NCI-H1092 treated with DMSO at 0.1 percent for 48 hours (cell line): Measurements from ENCODE around the gene PRUNE2.
"Not testable (repeated sequence)": the region's sequence is repeated elsewhere in the genome, so short reads cannot be mapped to it uniquely, and the experiment has no call there.

Experiments
- DNase-seq: peaks from one replicate; lab custom pipeline; 2025; lab: John Stamatoyannopoulos, UW

The PRUNE2 gene

DNA sequence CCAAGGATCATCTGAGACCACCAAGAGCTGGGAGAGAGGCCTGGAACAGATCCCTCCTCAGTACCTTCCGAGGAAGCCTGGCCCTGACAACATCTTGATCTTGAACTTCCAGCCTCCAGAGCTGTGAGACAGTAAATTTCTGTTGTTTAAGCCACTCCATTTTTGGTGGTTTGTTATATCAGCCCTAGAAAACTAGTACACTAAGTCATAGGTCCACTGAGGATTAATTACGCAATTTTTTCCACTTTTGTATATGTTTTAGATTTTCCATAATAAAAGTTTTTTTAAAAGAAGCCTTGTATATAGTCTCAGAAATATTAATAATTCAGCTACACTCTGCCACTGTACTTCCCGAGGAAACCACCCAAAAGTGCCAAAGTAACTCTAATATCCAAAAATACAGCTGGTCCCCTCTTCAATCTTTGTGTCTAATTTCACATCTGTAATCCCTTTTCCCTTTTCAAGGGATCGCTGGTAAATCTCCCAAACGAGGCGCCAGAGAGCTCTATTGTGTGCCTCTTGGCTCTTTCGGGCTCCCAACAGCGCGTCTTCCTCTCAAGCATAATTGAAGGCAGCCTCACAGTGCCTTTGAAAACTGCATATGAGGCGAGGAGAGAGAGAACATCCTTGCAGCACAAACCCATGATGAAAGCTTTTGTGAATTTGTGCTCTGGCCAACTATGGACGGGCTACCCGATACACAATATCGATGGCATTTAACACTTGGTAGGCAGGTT, 32.7 kb downstream of the PRUNE2 start:
- DNase-seq = peak; percentile 43

GRCh38 chr9:76868897-76869296, 37.0 kb downstream of the PRUNE2 start:
- no peak for DNase-seq

DNA sequence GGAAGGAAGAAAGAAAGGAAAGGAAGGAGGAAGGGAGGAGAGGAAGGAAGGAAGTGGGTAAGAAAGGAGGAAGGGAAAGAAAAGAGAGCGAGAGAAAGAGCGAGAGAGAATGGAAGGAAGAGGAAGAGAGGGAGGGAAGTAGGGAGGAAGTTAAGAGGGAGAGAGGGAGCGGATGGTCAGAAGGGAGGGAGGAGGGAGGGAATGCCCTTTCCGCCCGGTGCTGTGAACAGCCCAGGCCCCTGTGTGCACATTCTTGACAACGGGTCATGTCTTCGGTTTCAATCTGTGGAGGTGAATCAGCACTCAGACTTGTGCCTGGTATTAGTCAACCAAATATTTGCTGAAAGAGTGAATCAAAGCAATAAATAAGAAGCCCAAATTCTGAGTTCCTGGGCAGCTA, 39.2 kb downstream of the PRUNE2 start:
- DNase-seq = no peak

DNA sequence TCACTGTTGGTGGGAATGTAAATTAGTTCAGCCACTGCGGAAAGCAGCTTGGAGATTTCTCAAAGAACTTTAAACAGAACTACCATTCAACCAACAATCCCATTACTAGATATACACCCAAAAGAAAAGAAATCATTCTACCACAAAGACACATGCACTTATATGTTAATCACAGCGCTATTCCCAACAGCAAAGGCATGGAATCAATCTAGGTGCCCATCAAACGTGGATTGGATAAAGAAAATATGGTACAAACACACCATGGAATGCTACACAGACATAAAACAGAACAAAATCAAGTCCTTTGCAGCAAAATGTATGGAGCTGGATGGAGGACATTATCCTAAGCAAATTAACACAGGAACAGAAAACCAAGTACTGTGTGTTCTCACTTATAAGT, 42.1 kb downstream of the PRUNE2 start:
- no peak for DNase-seq

GRCh38 chr9:76859860-76860259, 46.1 kb downstream of the PRUNE2 start:
- no peak for DNase-seq

- DNase-seq = not testable (repeated sequence)
These were observed 47.7 kb downstream of the PRUNE2 start for GRCh38 chr9:76858248-76858647.

DNA sequence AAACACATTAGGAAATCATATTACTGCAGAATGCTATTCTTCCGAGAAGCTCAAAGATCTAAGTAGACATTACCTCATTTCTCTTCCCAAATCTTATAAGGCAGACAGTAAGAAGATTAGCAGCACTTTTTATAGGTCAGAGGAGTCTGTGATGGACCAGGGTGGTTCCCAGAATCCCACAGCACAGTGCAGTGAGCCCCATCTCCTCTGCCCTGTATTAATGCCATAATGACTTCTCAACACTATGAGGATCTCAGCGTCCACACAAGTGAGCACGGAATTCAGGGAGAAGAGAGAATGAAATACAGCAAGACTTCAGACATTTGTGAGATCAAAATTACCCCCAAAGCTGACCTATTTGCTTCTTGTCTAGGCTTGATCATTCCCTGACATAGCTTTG, 49.9 kb downstream of the PRUNE2 start:
- DNase-seq = no peak

- no peak for DNase-seq
These were observed 50.9 kb downstream of the PRUNE2 start for GRCh38 chr9:76855015-76855414.

GRCh38 chr9:76852026-76852425, 53.9 kb downstream of the PRUNE2 start:
- no peak for DNase-seq

GRCh38 chr9:76846297-76846696, 59.6 kb downstream of the PRUNE2 start:
- DNase-seq = no peak

- DNase-seq = no peak
These were observed 60.7 kb downstream of the PRUNE2 start for GRCh38 chr9:76845254-76845653.

DNA sequence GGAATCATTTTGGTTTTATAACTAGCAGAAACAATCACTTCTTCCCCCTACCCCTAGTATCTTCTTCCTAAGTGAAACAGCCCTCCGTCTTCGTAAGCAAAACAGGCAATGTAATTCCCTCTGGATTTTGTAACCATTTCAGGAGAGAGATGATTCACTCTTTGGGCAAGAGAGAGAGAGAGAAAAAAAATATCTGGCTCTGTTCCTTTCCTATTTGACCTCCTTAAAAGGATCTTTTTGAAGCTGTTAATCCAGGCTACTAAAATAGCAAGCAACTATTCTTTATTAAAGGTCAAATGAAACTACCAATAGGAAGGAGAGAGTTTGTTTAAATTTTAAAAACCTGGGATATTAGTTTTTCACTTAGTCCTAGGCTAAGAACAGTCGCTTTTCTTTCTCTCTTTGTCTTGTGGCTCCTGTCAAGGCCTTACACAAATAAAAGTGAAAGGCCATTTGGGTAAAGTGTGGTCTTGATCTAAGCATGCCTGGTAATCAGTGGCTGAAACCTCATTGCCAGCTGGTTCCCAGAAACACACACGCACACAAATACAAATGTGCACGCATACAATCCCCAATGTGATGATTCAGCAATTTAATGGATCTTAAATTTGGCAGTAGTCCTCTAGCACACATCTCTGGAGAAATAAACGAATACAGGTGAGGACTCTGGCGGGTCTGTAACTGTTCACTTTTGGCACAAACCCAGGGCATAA, 70.2 kb downstream of the PRUNE2 start:
- peak; percentile 21 for DNase-seq

GRCh38 chr9:76828447-76828846, 77.5 kb downstream of the PRUNE2 start:
- DNase-seq = no peak

DNA sequence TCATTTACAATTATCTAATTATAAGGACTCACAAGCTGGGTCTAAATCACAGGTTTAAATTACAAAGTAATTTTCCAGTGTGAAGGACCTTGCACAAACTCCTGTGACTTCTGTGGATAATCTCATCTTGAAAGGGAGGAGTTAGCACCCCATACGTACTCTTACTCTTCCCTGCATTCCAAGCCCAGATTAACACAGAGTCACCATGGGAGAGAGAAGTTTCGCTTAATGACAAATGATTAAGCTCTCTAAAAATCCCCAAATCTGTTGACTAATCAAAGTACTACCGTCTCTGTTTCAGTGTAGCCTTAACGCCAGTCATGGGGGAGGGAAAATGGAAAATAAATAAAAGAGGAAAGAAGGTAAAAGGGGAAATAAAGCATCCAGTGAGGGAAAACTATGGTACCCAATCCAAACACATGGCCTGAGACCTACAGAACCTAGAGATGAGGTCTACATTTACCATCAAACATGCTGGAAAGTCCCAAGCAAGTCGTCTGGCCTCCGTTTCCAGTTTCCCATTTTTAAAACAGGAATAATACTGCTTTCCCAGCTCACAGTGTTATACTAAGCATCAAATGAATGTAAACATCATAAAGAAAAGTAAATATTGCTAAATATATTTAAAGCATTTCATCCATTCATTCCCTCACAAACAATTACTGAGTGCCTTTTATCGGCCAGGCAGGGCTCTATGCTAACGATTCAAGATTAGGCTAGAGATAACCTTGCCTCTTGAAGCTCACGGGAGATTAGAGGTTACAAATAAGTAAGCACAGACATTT, 78.4 kb downstream of the PRUNE2 start:
- no peak for DNase-seq

GRCh38 chr9:76820431-76820830, 85.5 kb downstream of the PRUNE2 start:
- no peak for DNase-seq

- no peak for DNase-seq
These were observed 87.6 kb downstream of the PRUNE2 start for GRCh38 chr9:76818271-76818670.

DNA sequence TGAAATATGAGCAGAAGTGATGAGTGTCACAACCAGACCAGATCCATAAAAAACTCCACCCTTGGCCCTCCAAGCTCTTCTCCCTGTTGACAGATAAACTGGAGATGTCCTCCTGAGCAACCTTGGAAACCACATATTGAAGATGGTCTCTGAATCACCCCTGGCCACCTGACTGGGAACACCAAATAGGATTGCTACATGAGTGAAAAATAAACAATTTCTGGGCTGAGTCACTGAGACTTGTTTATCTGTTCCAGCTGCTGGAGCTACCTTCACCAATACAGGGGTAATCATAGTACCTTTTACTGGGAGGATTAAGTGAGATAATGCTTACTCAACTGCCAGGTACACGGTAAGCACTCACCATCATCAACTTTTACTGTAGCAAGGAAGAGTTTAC, 88.4 kb downstream of the PRUNE2 start:
- no peak for DNase-seq

- peak; percentile 5 for DNase-seq
These were observed 93.3 kb downstream of the PRUNE2 start for GRCh38 chr9:76812591-76812990.

DNA sequence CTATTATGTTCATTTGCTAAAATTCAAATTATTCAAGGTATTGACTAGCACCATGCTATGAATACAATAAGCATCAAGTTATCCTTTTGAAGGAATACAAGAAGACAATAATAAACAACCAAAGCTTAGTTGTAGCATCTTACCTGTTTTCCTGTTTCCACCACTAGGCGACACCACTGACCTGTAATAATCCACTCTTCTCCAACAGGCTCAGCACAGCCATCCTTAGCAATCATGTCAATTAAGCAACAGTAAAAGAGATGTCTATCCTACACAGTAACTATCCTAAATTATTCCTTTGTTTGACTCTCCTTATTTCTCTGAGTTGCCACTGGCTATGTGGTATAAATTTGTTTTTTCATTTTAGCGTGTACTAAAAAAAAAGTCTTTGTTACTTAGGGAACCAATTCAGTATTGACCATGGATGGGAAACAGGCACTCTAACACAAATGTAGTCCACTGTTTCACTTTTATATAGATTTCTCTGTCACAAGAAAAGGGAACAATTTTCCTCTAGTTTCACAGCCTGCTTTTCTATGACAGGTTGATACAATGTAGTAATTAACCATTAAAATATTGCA, 95.4 kb downstream of the PRUNE2 start:
- DNase-seq = peak; percentile 81

GRCh38 chr9:76808636-76809035, 97.3 kb downstream of the PRUNE2 start:
- DNase-seq = no peak

DNA sequence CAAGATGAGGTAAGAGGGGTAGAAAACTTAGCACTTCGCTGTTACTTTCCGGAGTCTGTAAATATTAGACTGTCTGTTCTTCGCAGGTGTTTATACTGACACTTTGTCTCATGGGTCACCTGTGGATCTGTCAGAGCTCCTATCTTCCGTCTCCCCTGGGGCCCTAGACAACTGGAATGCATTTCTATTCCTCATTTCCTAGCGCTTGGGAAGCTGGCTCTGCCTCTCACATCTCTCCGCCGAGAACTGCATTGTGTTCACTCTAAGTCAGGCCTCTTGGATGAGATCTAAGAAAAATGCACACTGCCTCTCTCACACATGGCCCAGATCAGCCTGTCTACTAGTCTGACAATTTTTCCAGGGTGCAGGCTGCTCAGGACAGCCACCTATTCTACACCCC, 102.2 kb downstream of the PRUNE2 start:
- DNase-seq = no peak

GRCh38 chr9:76803083-76803482, 102.8 kb downstream of the PRUNE2 start:
- DNase-seq = no peak

DNA sequence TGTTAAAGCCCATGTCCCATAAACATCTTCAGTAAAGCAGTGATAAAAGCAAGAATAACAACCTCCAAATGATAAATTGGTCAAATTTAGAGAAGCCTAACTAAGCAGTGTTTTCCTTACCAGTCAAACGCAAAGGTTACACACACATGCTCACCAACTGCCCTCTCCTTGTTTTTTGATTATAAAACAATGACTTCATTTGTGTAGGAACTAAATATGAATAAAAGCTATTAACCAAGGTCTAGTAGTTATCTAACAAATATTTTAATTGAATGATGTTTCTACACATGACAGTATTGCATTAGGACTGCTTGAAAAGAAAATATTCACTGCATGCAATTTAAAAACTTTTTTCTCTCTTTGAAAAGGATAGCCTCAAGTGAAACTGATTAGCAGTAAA, 105.0 kb downstream of the PRUNE2 start:
- DNase-seq = no peak
